ENCODE results near the gene AMIGO2.
"Not testable (repeated sequence)": the region's sequence is repeated elsewhere in the genome, so short reads cannot be mapped to it uniquely, and the experiment has no call there.

Gene AMIGO2

GRCh38 chr12:47073951-47074350 is 5.8 kb downstream of the AMIGO2 start:
- no peak for DNase-seq (ENCODE audit: low read depth)

GRCh38 chr12:47071241-47071852 is 8.4 kb downstream of the AMIGO2 start:
- no peak for DNase-seq (ENCODE audit: low read depth)

GRCh38 chr12:47070310-47070709 is 9.4 kb downstream of the AMIGO2 start:
- no peak for DNase-seq (ENCODE audit: low read depth)

GRCh38 chr12:47068539-47068938 is 11.2 kb downstream of the AMIGO2 start:
- DNase-seq (ENCODE audit: low read depth) = no peak

- no peak for DNase-seq (ENCODE audit: low read depth)
Measured at GRCh38 chr12:47067771-47068431, 11.9 kb downstream of the AMIGO2 start.

GRCh38 chr12:47067176-47067575 is 12.6 kb downstream of the AMIGO2 start:
- DNase-seq (ENCODE audit: low read depth) = no peak

- no peak for DNase-seq (ENCODE audit: low read depth)
Measured at GRCh38 chr12:47066278-47067025, 13.3 kb downstream of the AMIGO2 start.

GRCh38 chr12:47065546-47065945 is 14.2 kb downstream of the AMIGO2 start:
- DNase-seq (ENCODE audit: low read depth) = no peak

GRCh38 chr12:47058640-47059039 is 21.1 kb downstream of the AMIGO2 start:
- not testable (repeated sequence) for DNase-seq (ENCODE audit: low read depth)

- DNase-seq (ENCODE audit: low read depth) = not testable (repeated sequence)
Measured at GRCh38 chr12:47056944-47057343, 22.8 kb downstream of the AMIGO2 start.

GRCh38 chr12:47055856-47056255 is 23.9 kb downstream of the AMIGO2 start:
- DNase-seq (ENCODE audit: low read depth) = not testable (repeated sequence)

GRCh38 chr12:47054659-47055058 is 25.1 kb downstream of the AMIGO2 start:
- DNase-seq (ENCODE audit: low read depth) = no peak

- DNase-seq (ENCODE audit: low read depth) = no peak
Measured at GRCh38 chr12:47053961-47054360, 25.8 kb downstream of the AMIGO2 start.

- DNase-seq (ENCODE audit: low read depth) = no peak
Measured at GRCh38 chr12:47052274-47052673, 27.5 kb downstream of the AMIGO2 start.

- not testable (repeated sequence) for DNase-seq (ENCODE audit: low read depth)
Measured at GRCh38 chr12:47051291-47051690, 28.5 kb downstream of the AMIGO2 start.

GRCh38 chr12:47048541-47048940 is 31.2 kb downstream of the AMIGO2 start:
- no peak for DNase-seq (ENCODE audit: low read depth)

- DNase-seq (ENCODE audit: low read depth) = no peak
Measured at GRCh38 chr12:47041327-47041726, 38.4 kb downstream of the AMIGO2 start.

GRCh38 chr12:47039756-47040155 is 40.0 kb downstream of the AMIGO2 start:
- DNase-seq (ENCODE audit: low read depth) = no peak

- no peak for DNase-seq (ENCODE audit: low read depth)
Measured at GRCh38 chr12:47039079-47039478, 40.7 kb downstream of the AMIGO2 start.

- no peak for DNase-seq (ENCODE audit: low read depth)
Measured at GRCh38 chr12:47038270-47038748, 41.5 kb downstream of the AMIGO2 start.

GRCh38 chr12:47035484-47035883 is 44.3 kb downstream of the AMIGO2 start:
- DNase-seq (ENCODE audit: low read depth) = no peak

- no peak for DNase-seq (ENCODE audit: low read depth)
Measured at GRCh38 chr12:47034661-47035060, 45.1 kb downstream of the AMIGO2 start.

All from stimulated activated CD8-positive, alpha-beta memory T cell treated with anti-CD3 and anti-CD28 coated beads, Interleukin-7, amount 100 ng/mL, for 24 hours (primary cell).